Fibroblast of lung (primary cell): Measurements from ENCODE around the gene BARX2. TPM values are rescaled to one million over a fixed set of nuclear protein-coding genes. Genes with fewer than 3 reads are reported as not detected.

Source experiments
- DNase-seq, 2 donors: peaks; one replicate each; pipeline versions ENCODE4 v3.0.0 to v3.0.0-alpha.2; 2010; ENCODE audit warnings: low read depth in 2 of 2
- H2AFZ ChIP-seq: 2 replicates; pipeline ENCODE4 v1.5.1; 2012; ENCODE audit warnings: low read length, control low read depth, inconsistent platforms
- H3K27ac ChIP-seq: 2 replicates; pipeline ENCODE4 v1.5.1; 2011; ENCODE audit warnings: low read length, control low read depth; ENCODE audit not compliant: insufficient read depth
- H3K27me3 ChIP-seq: 2 replicates; pipeline ENCODE4 v1.5.1; 2011; ENCODE audit warnings: mild to moderate bottlenecking, low read length; ENCODE audit not compliant: control insufficient read depth, insufficient read depth
- H3K36me3 ChIP-seq: 2 replicates; pipeline ENCODE4 v1.5.1; 2011; ENCODE audit warnings: low read length; ENCODE audit not compliant: control insufficient read depth, insufficient read depth
- H3K4me1 ChIP-seq: 2 replicates; pipeline ENCODE4 v1.5.1; 2011; ENCODE audit warnings: low read length; ENCODE audit not compliant: control insufficient read depth, insufficient read depth; ENCODE audit errors: extremely low read depth
- H3K4me2 ChIP-seq: 2 replicates; pipeline ENCODE4 v1.5.1; 2011; ENCODE audit warnings: low read length, control low read depth; ENCODE audit not compliant: insufficient read depth; ENCODE audit errors: extremely low read depth
- H3K4me3 ChIP-seq, 4 experiments: fragments of 200-600 bp in 1 of 4; sonication (generic) in 1 of 4; replicated peaks in 1 of 4; 2 replicates each; pipeline ENCODE4 v1.5.1; 2011 to 2016; ENCODE audit warnings: low read length in 4 of 4, low read depth in 3 of 4, mild to moderate bottlenecking in 3 of 4, control low read depth in 2 of 4, inconsistent platforms in 1 of 4, mixed read lengths in 1 of 4; ENCODE audit not compliant: insufficient read depth in 1 of 4; ENCODE audit errors: control extremely low read depth in 1 of 4
- H3K79me2 ChIP-seq: 2 replicates; pipeline ENCODE4 v1.5.1; 2012; ENCODE audit warnings: mild to moderate bottlenecking, low read length, inconsistent platforms; ENCODE audit not compliant: control insufficient read depth, insufficient read depth
- H3K9ac ChIP-seq: 2 replicates; pipeline ENCODE4 v1.5.1; 2011; ENCODE audit warnings: mild to moderate bottlenecking, low read length, control low read depth; ENCODE audit not compliant: insufficient read depth
- H3K9me3 ChIP-seq: 2 replicates; pipeline ENCODE4 v1.5.1; 2012; ENCODE audit warnings: low read depth, low read length; ENCODE audit not compliant: control insufficient read depth, insufficient read depth
- H4K20me1 ChIP-seq: 2 replicates; pipeline ENCODE4 v1.5.1; 2011; ENCODE audit warnings: low read length; ENCODE audit not compliant: control insufficient read depth, insufficient read depth; ENCODE audit errors: extremely low read depth
- CTCF ChIP-seq, 2 donors: IDR thresholded peaks in 1 of 2; conservative IDR thresholded peaks in 1 of 2; 1 replicate in 1 of 2; 2 replicates in 1 of 2; pipeline ENCODE4 v1.5.1; 2011 to 2012; ENCODE audit warnings: low read length in 2 of 2, control low read depth in 1 of 2, inconsistent platforms in 1 of 2, low read depth in 1 of 2, mild to moderate bottlenecking in 1 of 2
- EZH2 ChIP-seq: IDR thresholded peaks from 2 replicates; pipeline ENCODE4 v1.5.1; 2012; ENCODE audit warnings: low read length, control low read depth, mild to moderate bottlenecking; ENCODE audit errors: missing control alignments
- polyA plus RNA-seq, 2 donors: library from polyadenylated mRNA; depleted of rRNA in 1 of 2; stranded (reverse) in 1 of 2; unstranded in 1 of 2; fragments of >200 nt; gene quantifications; 2 replicates each; pipeline ENCODE4 v1.2.1, GENCODE V29; 2011 to 2012; ENCODE audit warnings: missing spikeins in 1 of 2
- total RNA-seq: library from RNA; depleted of rRNA; stranded (reverse); fragments of >200 nt; gene quantifications from 2 replicates; pipeline ENCODE4 v1.2.1, GENCODE V29; 2014

The BARX2 gene
- total and polyA plus RNA-seq, 2 donors (not counting 1 experiment from before 2014, with no cell fraction given) = not detected

GRCh38 chr11:129386795-129387397 lies 11.2 kb downstream of the BARX2 start:
- no peak overlapping the region for H3K9ac ChIP-seq
- no peaks in the 10 kb centered on the region for H4K20me1 ChIP-seq
- no peaks in the 10 kb centered on the region for H3K27me3 ChIP-seq
- no peaks in the 10 kb centered on the region for H3K79me2 ChIP-seq
- no peaks in the 10 kb centered on the region for H3K36me3 ChIP-seq
- no peaks in the 10 kb centered on the region for H3K9me3 ChIP-seq
- H3K4me1 ChIP-seq = no peaks in the 10 kb centered on the region
- H2AFZ ChIP-seq = no peak overlapping the region
- H3K4me3 ChIP-seq = no peak overlapping the region
- no peak overlapping the region for H3K27ac ChIP-seq
- no peak overlapping the region for H3K4me2 ChIP-seq
- TF ChIP-seq EZH2 (no peak), CTCF (conservative IDR thresholded peaks at IDR 0.05 in 1 of 2, IDR thresholded peaks at IDR 0.05 in 1 of 2; ENCODE audit: low read depth in 1 of 2, low read length in 2 of 2) (no peak)
- DNase-seq = no peak

- H3K9ac ChIP-seq = no peak overlapping the region
- H3K27me3 ChIP-seq = no peaks in the 10 kb centered on the region
- no peaks in the 10 kb centered on the region for H3K4me1 ChIP-seq
- H3K4me3 ChIP-seq = no peak overlapping the region
- H2AFZ ChIP-seq = no peak overlapping the region
- H3K4me2 ChIP-seq = no peak overlapping the region
- no peak for TF ChIP-seq EZH2
- TF ChIP-seq CTCF (conservative IDR thresholded peaks at IDR 0.05 in 1 of 2, IDR thresholded peaks at IDR 0.05 in 1 of 2; ENCODE audit: low read depth in 1 of 2, low read length in 2 of 2) = no peak
- H3K79me2 ChIP-seq = no peaks in the 10 kb centered on the region
- no peaks in the 10 kb centered on the region for H3K36me3 ChIP-seq
- no peak overlapping the region for H3K27ac ChIP-seq
- DNase-seq = no peak
- no peaks in the 10 kb centered on the region for H4K20me1 ChIP-seq
- no peaks in the 10 kb centered on the region for H3K9me3 ChIP-seq
Observed at GRCh38 chr11:129387434-129387833, 11.8 kb downstream of the BARX2 start.

- no peak for DNase-seq
- no peak overlapping the region for H3K4me2 ChIP-seq
- H2AFZ ChIP-seq = no peak overlapping the region
- no peaks in the 10 kb centered on the region for H3K4me1 ChIP-seq
- TF ChIP-seq CTCF (conservative IDR thresholded peaks at IDR 0.05 in 1 of 2, IDR thresholded peaks at IDR 0.05 in 1 of 2; ENCODE audit: low read depth in 1 of 2, low read length in 2 of 2) = no peak
- TF ChIP-seq EZH2 = no peak
- no peak overlapping the region for H3K27ac ChIP-seq
- no peaks in the 10 kb centered on the region for H4K20me1 ChIP-seq
- H3K36me3 ChIP-seq = no peaks in the 10 kb centered on the region
- no peak overlapping the region for H3K9ac ChIP-seq
- H3K4me3 ChIP-seq = no peak overlapping the region
- no peaks in the 10 kb centered on the region for H3K27me3 ChIP-seq
- no peaks in the 10 kb centered on the region for H3K9me3 ChIP-seq
- H3K79me2 ChIP-seq = no peaks in the 10 kb centered on the region
Observed at GRCh38 chr11:129388824-129389223, 13.2 kb downstream of the BARX2 start.
